H9 (cell line): Measurements from ENCODE around the gene H2BK1. TPM values are rescaled to one million over a fixed set of nuclear protein-coding genes. Genes with fewer than 3 reads are reported as not detected.

Experiments
- DNase-seq: peaks from one replicate; pipeline ENCODE4 v3.0.0-alpha.2; 2017
- H2AFZ ChIP-seq: one replicate; pipeline ENCODE4 v1.6.1; 2013; ENCODE audit warnings: mild to moderate bottlenecking, low read length, control low read depth, moderate library complexity
- H2AK5ac ChIP-seq: 2 replicates; pipeline ENCODE4 v1.6.1; 2013; ENCODE audit warnings: low read length, control low read depth, mixed read lengths; ENCODE audit not compliant: insufficient read length
- H2BK120ac ChIP-seq: one replicate; pipeline ENCODE4 v1.6.1; 2013; ENCODE audit warnings: low read depth, mild to moderate bottlenecking, low read length, control low read depth, inconsistent platforms; ENCODE audit not compliant: poor library complexity, severe bottlenecking
- H2BK12ac ChIP-seq: 2 replicates; pipeline ENCODE4 v1.6.1; 2013; ENCODE audit warnings: low read length, control low read depth, mixed read lengths, low read depth; ENCODE audit not compliant: insufficient read length
- H2BK15ac ChIP-seq: 2 replicates; pipeline ENCODE4 v1.6.1; 2013; ENCODE audit warnings: low read depth, low read length, control low read depth
- H2BK20ac ChIP-seq: one replicate; pipeline ENCODE4 v1.6.1; 2013; ENCODE audit warnings: low read depth, mild to moderate bottlenecking, low read length, control low read depth, inconsistent platforms; ENCODE audit not compliant: poor library complexity, severe bottlenecking
- H2BK5ac ChIP-seq: 2 replicates; pipeline ENCODE4 v1.6.1; 2013; ENCODE audit warnings: low read length, control low read depth, mixed read lengths; ENCODE audit not compliant: insufficient read length
- H3K14ac ChIP-seq: 2 replicates; pipeline ENCODE4 v1.6.1; 2013; ENCODE audit warnings: low read length, control low read depth; ENCODE audit not compliant: insufficient read depth
- H3K18ac ChIP-seq: 2 replicates; pipeline ENCODE4 v1.6.1; 2013; ENCODE audit warnings: low read depth, mild to moderate bottlenecking, mixed read lengths, low read length, control low read depth; ENCODE audit not compliant: insufficient read length
- H3K23ac ChIP-seq: 2 replicates; pipeline ENCODE4 v1.6.1; 2013; ENCODE audit warnings: low read length, control low read depth, mixed read lengths, low read depth; ENCODE audit not compliant: insufficient read length
- H3K23me2 ChIP-seq: 2 replicates; pipeline ENCODE4 v1.6.1; 2013; ENCODE audit warnings: low read depth, mild to moderate bottlenecking, mixed read lengths, low read length, control low read depth; ENCODE audit not compliant: insufficient read length, poor library complexity, severe bottlenecking
- H3K27ac ChIP-seq: 2 replicates; pipeline ENCODE4 v1.5.1; 2013; ENCODE audit warnings: low read length, control low read depth, mixed read lengths, low read depth; ENCODE audit not compliant: insufficient read length
- H3K27me3 ChIP-seq: 2 replicates; pipeline ENCODE4 v1.6.1; 2013; ENCODE audit warnings: low read length, control low read depth, inconsistent platforms; ENCODE audit not compliant: insufficient read depth
- H3K4ac ChIP-seq: 2 replicates; pipeline ENCODE4 v1.6.1; 2013; ENCODE audit warnings: low read depth, mild to moderate bottlenecking, control low read depth, inconsistent platforms, low read length, moderate library complexity
- H3K4me1 ChIP-seq: 2 replicates; pipeline ENCODE4 v1.6.1; 2013; ENCODE audit warnings: low read length, control low read depth, inconsistent platforms; ENCODE audit not compliant: insufficient read depth
- H3K4me2 ChIP-seq: 2 replicates; pipeline ENCODE4 v1.6.1; 2013; ENCODE audit warnings: low read length, control low read depth, mixed read lengths; ENCODE audit not compliant: insufficient read length, insufficient read depth
- H3K56ac ChIP-seq: 2 replicates; pipeline ENCODE4 v1.6.1; 2013; ENCODE audit warnings: low read depth, mild to moderate bottlenecking, mixed read lengths, low read length, control low read depth; ENCODE audit not compliant: insufficient read length
- H3K79me1 ChIP-seq: 2 replicates; pipeline ENCODE4 v1.6.1; 2013; ENCODE audit warnings: low read depth, mild to moderate bottlenecking, moderate library complexity, low read length, control low read depth, inconsistent platforms; ENCODE audit not compliant: insufficient read depth, poor library complexity, severe bottlenecking
- H3K79me2 ChIP-seq: 2 replicates; pipeline ENCODE4 v1.6.1; 2013; ENCODE audit warnings: low read length, control low read depth, inconsistent platforms; ENCODE audit not compliant: insufficient read depth
- H3K9ac ChIP-seq: 2 replicates; pipeline ENCODE4 v1.6.1; 2013; ENCODE audit warnings: low read length, control low read depth, mixed read lengths; ENCODE audit not compliant: insufficient read length; ENCODE audit errors: extremely low read depth
- H3K9me3 ChIP-seq: one replicate; pipeline ENCODE4 v1.6.1; 2013; ENCODE audit warnings: low read depth, low read length, inconsistent platforms; ENCODE audit not compliant: control insufficient read depth
- H3T11ph ChIP-seq: one replicate; pipeline ENCODE4 v1.6.1; 2013; ENCODE audit warnings: mild to moderate bottlenecking, low read length, control low read depth, inconsistent platforms
- H4K20me1 ChIP-seq: one replicate; pipeline ENCODE4 v1.6.1; 2013; ENCODE audit not compliant: control insufficient read depth, insufficient read length, insufficient read depth
- H4K5ac ChIP-seq: 2 replicates; pipeline ENCODE4 v1.6.1; 2013; ENCODE audit warnings: low read depth, mild to moderate bottlenecking, mixed read lengths, low read length, control low read depth; ENCODE audit not compliant: insufficient read length
- H4K8ac ChIP-seq: replicated peaks from 2 replicates; pipeline ENCODE4 v1.6.1; 2013; ENCODE audit warnings: low read length, control low read depth, mixed read lengths, low read depth; ENCODE audit not compliant: insufficient read length
- H4K91ac ChIP-seq: 2 replicates; pipeline ENCODE4 v1.6.1; 2013; ENCODE audit warnings: low read depth, mild to moderate bottlenecking, moderate library complexity, mixed read lengths, low read length, control low read depth; ENCODE audit not compliant: insufficient read length
- H3K27ac Mint-ChIP-seq, 3 experiments: 2 replicates in 2 of 3; 3 replicates in 1 of 3; pipeline ENCODE4 v1.8.0; 2020 to 2021; ENCODE audit warnings: mixed read lengths in 3 of 3, mild to moderate bottlenecking in 1 of 3, moderate library complexity in 1 of 3
- H3K27me3 Mint-ChIP-seq: 2 replicates; pipeline ENCODE4 v1.8.0; 2021; ENCODE audit warnings: low read depth, mild to moderate bottlenecking, moderate library complexity, mixed read lengths
- H3K36me3 Mint-ChIP-seq, 3 experiments: 2 replicates in 2 of 3; 3 replicates in 1 of 3; pipeline ENCODE4 v1.8.0; 2020 to 2021; ENCODE audit warnings: low read depth in 3 of 3, mixed read lengths in 3 of 3; ENCODE audit not compliant: insufficient read depth in 1 of 3
- H3K4me1 Mint-ChIP-seq, 2 experiments: 2 replicates each; pipeline ENCODE4 v1.8.0; 2020; ENCODE audit warnings: mixed read lengths in 2 of 2
- H3K4me3 Mint-ChIP-seq, 2 experiments: 2 replicates in 1 of 2; 3 replicates in 1 of 2; pipeline ENCODE4 v1.8.0; 2020 to 2021; ENCODE audit warnings: mild to moderate bottlenecking in 2 of 2, mixed read lengths in 2 of 2, moderate library complexity in 1 of 2
- H3K9me3 Mint-ChIP-seq, 2 experiments: 2 replicates in 1 of 2; 3 replicates in 1 of 2; pipeline ENCODE4 v1.8.0; 2020; ENCODE audit warnings: mild to moderate bottlenecking in 2 of 2, mixed read lengths in 2 of 2, moderate library complexity in 1 of 2
- CTCF ChIP-seq: fragments of 200-600 bp; sonication (generic); conservative IDR thresholded peaks from 3 replicates; pipeline ENCODE4 v1.8.0; 2021; ENCODE audit warnings: antibody characterized with exemption, mild to moderate bottlenecking
- WGBS: extraction: QIAGEN DNeasy Blood & Tissue Kit; methylation state at CpG from one replicate; pipeline ENCODE4 v1.1.7; 2013; ENCODE audit warnings: missing lambda C conversion rate, low lambda C conversion rate, mixed read lengths; ENCODE audit not compliant: insufficient read length; ENCODE audit errors: extremely low coverage; 5-methylcytosine and 5-hydroxymethylcytosine counted together
- total RNA-seq: library from RNA; stranded (reverse); gene quantifications from 2 replicates; pipeline ENCODE4 v1.2.1, GENCODE V29; 2021

The H2BK1 gene
- total RNA-seq, 1 experiment from 2014 or later: not detected

GRCh38 chr7:151212626-151213025 lies 2.3 kb upstream of the H2BK1 start:
- Mint-ChIP-seq H3K36me3 (peaks cover 31 to 61% (median 44%) of the 10 kb centered on the region in 3 experiments; a peak in 6 of 7 replicates), H3K27ac (no peak overlapping the region)
- H3K9me3 ChIP-seq: no peaks in the 10 kb centered on the region

More at GRCh38 chr7:151212626-151213025, 2.3 kb upstream of the H2BK1 start:
- Histone ChIP-seq H2BK12ac (no peak overlapping the region), H2AFZ (no peak overlapping the region), H3T11ph (no peak overlapping the region), H3K14ac (no peak overlapping the region), H4K5ac (no peak overlapping the region), H3K4me1 (peaks cover 5% of the 10 kb centered on the region; the same call in 1 of the 2 replicates), H3K56ac (no peak overlapping the region), H3K23me2 (no peaks in the 10 kb centered on the region), H2BK120ac (no peak overlapping the region), H3K79me1 (no peaks in the 10 kb centered on the region), H3K4ac (no peak overlapping the region), H3K4me2 (no peak overlapping the region), H2BK20ac (no peak overlapping the region), H3K27ac (no peak overlapping the region), H2BK5ac (no peak overlapping the region), H4K91ac (no peak overlapping the region), H2BK15ac (no peak overlapping the region), H3K27me3 (no peaks in the 10 kb centered on the region), H3K79me2 (no peaks in the 10 kb centered on the region), H2AK5ac (no peak overlapping the region), H3K23ac (no peak overlapping the region), H4K8ac (no peak overlapping the region), H4K20me1 (no peaks in the 10 kb centered on the region), H3K18ac (no peak overlapping the region), H3K9ac (no peak overlapping the region)
- WGBS: no CpG with 5 or more reads among the region's 5 CpGs
- Mint-ChIP-seq H3K4me1 (peaks cover 13 to 16% of the 10 kb centered on the region in 2 experiments), H3K27me3 (peaks cover 2% of the 10 kb centered on the region; the same call in 1 of the 2 replicates), H3K9me3 (no peaks in the 10 kb centered on the region), H3K4me3 (no peak overlapping the region)
- no peak for DNase-seq
- no peak for TF ChIP-seq CTCF
